Measurements from ENCODE around the gene NTN1.

The NTN1 gene

GRCh38 chr17:9221147-9221921 is 200.0 kb downstream of the NTN1 start:
- DNase-seq, result no peak

- DNase-seq, result no peak
Observed at GRCh38 chr17:9221922-9222180, 200.5 kb downstream of the NTN1 start.

DNA sequence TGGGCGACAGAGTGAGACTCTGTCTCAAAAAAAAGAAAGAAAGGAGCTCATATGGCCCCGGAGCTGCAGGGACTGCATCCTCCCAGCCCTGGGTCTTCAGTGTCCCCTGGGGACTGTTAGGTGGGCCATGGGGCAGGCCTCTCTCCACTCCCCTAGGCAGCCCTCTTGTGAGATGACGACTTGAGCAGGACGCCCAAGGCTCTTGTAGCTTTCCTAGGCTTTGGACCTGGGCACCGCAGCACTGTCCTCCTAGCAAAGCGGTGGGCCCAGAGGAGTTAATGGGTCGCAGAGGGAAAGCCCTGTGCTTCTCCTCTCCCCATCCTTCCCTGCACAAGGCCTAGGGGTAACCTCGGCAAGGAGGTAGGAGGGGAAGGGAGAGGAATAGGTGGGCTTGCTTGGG is 202.2 kb downstream of the NTN1 start:
- DNase-seq, result no peak

- no peak for DNase-seq
Observed at GRCh38 chr17:9224485-9224884, 203.2 kb downstream of the NTN1 start.

- DNase-seq, result no peak
Observed at GRCh38 chr17:9225305-9226101, 204.2 kb downstream of the NTN1 start.

DNA sequence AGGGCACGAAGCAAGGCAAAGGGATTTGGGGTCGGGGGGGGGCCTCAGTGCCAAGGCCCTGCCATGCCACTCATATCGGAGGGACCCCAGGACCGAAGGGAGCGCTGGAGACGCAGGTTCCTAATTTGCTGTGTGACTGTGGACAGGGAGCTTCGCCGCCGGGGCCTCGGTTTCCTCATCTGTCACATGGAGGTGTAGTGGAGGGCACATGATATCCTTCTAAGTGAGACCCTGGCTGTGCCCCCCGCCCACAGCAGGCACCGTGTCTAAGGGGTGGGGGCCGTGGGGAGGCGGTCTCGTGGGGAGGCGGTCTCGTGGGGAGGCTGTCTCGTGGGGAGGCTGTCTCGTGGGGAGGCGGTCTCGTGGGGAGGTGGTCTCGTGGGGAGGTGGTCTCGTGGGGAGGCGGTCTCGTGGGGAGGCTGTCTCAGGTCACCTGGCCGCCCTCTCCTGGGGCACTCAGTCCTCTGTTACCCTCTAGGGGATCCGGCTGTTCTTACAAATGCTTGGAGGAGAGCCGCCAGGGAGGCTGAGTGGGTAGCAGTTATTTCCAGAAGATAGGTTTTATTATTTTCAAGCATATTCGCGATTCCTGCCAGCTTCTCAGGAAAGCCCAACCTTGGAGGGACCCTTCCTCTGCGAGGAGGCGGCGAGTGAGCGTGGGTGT is 205.0 kb downstream of the NTN1 start:
- no peak for DNase-seq

GRCh38 chr17:9226794-9227135 is 205.5 kb downstream of the NTN1 start:
- DNase-seq, result no peak

GRCh38 chr17:9227819-9228407 is 206.6 kb downstream of the NTN1 start:
- no peak for DNase-seq

DNA sequence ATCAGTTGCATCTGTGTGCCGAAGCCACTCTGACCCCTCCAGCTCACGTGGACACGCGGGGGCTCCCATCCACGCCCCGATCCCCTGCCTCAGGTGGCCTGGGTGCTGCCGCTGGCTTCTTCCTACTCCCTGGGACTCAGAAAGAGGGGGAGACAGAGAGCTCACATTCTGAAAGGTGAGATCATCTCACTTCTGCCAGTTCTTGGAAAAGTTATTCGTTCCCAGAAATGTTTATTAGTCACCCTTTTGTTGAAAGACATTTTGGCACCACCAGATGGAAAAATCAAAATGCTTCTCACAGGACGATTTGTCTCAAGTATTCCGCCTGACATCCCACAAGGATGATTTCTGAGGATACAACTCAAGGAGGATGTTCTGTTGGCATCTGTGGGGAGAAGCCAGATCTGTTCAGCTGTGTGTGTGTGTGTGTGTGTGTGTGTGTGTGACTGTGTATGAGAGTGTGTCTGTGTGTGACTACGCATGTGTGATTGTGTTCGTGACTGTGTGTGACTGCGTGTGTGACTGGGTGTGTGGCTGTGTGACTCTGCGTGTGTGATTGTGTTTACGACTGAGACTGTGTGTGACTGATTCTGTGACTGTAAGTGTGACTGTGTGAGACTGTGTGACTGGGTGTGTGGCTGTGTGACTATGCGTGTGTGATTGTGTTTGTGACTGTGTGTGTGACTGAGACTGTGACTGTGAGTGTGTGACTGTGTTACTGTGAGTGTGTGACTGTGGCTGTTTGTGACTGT is 207.3 kb downstream of the NTN1 start:
- DNase-seq, result no peak

DNA sequence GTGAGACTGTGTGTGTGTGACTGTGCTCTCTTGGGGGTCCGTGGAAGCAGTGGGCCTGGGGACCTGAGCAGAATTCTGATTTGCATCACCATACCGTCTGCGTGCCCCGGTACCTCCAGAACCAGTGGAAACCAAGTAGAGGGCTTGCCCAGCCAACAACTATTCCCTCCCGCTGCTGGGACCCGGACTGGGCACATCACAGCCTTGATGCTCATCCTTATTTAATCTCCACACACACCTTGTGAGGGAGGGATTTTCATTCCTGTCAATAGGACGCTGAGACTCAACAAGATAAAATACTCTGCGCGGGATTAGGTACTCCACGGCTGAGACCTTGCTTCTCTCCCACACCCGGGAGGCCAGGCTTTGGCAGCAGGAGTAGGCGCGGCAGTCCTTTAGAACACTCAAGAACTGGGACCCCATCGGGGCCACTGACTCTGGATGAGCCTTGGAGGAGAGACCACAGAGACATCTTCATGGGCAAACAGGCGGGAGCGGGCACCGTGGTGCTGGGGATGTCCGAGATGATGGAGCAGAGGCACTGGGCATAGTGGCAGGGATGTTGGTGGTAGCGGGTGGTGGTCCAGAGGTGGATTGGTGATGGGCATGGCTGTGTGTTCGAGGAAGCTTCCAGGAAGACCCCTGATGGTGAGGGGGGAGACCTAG is 208.0 kb downstream of the NTN1 start:
- no peak for DNase-seq

DNA sequence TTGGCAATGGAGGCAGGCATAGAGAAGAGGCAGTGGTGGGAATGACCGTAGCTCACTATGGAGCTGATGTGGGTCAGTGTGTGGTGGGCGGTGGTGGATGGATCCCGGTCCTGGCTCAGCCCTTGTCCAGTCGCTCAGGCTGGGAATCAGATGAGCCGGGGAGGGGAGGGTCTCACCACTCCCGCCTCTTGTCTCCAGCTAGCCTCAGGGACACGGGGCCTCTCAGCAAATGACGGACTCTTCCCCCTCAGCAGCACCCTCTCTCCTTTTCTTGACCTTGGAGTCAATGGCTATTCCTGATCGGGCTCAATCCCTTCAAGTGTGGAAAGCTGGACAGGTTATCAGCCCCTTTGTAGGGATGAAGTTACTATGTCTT is 208.5 kb downstream of the NTN1 start:
- DNase-seq, result no peak

GRCh38 chr17:9230346-9230745 is 209.0 kb downstream of the NTN1 start:
- DNase-seq, result no peak

GRCh38 chr17:9230861-9231260 is 209.6 kb downstream of the NTN1 start:
- DNase-seq, result no peak

DNA sequence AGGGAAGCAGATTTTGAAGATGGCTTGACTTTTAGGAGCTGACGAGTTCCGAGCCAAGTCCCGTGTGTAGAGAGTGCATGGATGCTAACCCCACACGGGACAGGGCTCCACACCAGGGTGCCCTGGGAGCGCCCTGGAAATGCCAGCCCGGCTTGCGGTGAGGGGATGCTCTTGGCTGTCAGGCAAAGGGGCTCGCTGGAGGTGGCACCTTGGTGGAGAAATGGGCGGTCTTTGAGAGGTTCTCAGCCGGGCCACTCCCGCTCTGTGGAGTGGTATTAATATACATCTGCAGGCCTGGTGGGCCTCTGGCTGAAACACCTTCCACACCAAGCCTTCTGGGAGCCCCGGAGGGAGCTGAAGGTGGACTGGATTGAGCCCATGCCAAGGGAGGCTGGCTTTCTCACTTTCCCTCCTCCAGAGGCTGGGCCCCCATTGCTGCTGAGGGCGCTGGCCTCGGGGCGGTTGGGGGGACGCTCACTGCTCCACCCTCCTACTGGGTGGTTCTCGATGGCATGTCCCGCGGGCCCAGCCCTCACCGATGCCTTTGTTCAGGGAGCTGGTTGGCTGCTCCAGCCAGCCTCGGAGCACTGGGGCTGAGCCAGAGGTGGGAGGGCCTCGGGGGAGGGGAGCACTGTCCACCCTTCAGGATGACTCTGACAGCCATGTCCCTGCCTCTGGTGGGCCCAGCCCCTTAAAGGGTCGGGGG is 210.3 kb downstream of the NTN1 start:
- DNase-seq, result no peak

- no peak for DNase-seq
Observed at GRCh38 chr17:9232155-9232475, 210.8 kb downstream of the NTN1 start.

DNA sequence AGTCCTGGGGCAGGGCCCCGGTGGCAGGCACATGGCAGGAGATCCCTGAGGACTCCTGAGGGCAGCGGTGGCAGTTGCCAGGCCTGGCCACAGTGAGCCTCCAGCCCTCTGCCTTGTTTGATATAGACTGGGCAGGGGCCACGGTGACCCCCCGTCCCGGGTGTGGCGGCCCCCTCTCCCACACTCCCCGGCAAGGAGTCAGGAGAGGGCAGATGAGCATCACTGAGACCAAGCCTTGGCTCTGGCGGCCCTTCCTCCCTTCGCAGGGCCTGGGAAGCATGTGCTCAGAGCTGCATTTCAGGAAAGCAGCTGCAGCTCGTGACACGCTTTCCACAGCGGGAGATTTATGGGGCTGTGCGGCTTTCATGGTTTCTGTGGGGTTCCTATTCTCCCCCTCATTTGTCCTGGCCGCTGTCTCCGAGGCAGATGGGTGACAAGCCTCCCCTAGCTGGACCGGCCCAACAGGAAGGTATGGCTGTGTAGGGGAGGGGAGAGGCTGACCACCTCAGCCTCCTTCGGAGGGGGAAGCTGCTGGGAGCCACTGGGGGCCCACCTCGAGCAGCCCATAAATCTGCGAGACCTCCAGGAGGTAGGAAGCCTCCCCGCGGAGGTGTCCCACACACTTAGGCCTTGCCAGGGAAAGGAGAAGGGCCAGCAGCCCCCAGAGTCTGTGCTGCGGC is 211.4 kb downstream of the NTN1 start:
- no peak for DNase-seq

DNA sequence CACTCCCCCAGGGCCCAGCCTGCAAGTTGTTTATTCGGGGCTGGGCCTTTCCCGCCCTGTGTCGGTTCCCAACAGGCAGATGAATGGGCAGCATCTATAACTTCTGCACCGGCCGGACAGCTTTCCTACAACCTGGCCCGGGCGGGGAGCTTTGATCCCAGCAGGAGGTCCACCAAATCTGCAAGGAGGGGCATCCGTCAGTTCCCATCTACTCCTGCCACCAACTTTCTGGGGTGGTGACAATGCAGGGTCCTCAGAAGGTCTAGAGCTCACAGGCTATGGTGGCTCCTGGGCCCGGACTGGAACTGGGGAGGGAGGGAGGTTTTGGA is 211.9 kb downstream of the NTN1 start:
- DNase-seq, result no peak

DNA sequence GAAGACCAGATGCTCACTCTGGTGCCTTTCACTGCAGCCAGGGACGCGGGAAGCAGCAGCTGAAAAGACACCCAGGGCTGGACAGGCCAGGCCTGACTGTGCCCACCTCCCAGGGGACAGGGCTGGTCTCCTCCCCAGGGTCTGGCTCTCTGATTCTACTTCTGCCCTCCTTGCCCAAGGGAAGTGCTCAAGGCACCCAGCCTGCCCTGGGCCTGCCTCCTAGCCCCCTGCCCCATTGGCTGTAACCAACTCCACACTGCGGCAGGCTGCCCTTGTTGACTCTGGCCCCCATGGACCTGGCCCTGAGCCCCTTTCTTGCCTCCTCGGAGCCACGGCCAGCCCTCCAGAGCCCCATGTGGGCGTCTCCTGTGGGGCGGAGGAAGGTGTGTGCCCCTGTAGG is 212.5 kb downstream of the NTN1 start:
- DNase-seq, result no peak

DNA sequence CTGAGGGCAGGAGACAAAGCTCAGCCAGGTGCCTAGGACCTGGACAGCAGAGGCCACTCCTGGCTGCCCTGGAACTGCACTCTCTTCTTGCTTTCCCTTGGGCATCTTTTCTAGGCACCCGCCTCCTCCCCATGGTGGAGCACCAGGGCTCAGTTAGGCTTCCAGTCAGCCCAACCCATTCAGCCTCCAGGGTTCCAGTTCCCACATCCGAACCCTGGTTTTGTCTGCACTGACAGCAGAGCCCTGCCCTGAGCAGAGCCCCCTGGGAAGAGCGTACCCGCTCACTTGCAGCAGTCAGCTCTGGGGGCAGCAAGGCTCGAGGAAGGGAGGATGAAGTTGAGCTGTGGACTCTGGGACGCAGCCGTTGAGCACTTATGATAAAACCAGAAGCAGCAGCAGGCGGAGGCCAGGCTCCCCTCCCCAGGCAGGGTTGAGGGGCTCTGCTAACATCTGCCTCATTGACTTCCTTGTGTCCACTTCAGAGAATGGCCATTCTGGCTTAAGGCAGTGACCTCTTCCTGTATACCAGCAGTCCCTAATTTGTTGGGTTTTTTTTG is 213.2 kb downstream of the NTN1 start:
- no peak for DNase-seq

- DNase-seq, result no peak
Observed at GRCh38 chr17:9235346-9235745, 214.0 kb downstream of the NTN1 start.
